GM10248 (cell line): ENCODE measurements around the gene TMC2.

Source experiments
- CTCF ChIA-PET: fragments of 300-600 bp; sonication (Branson Sonifier 250); formaldehyde crosslinking; extraction: SDS; loops from one replicate; lab custom pipeline; 2021; ENCODE audit warnings: antibody characterized with exemption; lab: Yijun Ruan, JAX
- POLR2A ChIA-PET: fragments of 350-650 bp; sonication (Branson Sonifier 250); formaldehyde crosslinking; extraction: SDS; loops from one replicate; lab custom pipeline; 2020; ENCODE audit warnings: antibody characterized with exemption; lab: Yijun Ruan, JAX
- DNase-seq: peaks from one replicate; pipeline ENCODE4 v3.0.0; 2012; ENCODE audit errors: extremely low spot score
- CTCF ChIP-seq: IDR thresholded peaks from 2 replicates; pipeline ENCODE4 v1.5.1; 2012; ENCODE audit warnings: mild to moderate bottlenecking, low read depth; ENCODE audit errors: extremely low read depth, missing control alignments, control extremely low read depth

TMC2 gene

DNA sequence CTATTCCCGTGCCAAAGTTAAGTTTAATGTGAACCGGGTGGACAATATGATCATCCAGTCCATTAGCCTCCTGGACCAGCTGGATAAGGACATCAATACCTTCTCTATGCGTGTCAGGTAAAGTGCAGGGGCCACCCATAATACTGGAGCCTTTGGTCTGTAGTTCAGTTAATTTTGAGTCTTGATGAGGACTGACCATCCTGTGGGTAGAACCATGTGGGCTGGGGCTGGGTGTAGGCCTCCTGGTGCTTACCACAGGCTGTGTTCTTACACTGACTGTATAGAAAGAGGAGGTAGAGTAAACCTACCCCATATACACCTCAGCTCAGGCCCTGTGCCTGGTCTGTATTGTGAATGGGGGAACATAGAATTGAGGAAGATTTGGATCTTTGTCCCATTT, 118.5 kb downstream of the TMC2 start:
- DNase-seq, result no peak
- ChIA-PET CTCF (interaction anchor here (1.2 to 1.4 kb wide), 3 partner anchors 9 to 133 kb away, joined by 3 to 9 read pairs (median 4); no protein-coding TSS in a partner anchor), POLR2A (interaction anchor here (0.9 to 1.4 kb wide), 2 partner anchors 9 to 11 kb away, joined by 3 to 5 read pairs; partner anchors contain the start of gene IDH3B)
- TF ChIP-seq CTCF, result no peak

- POLR2A ChIA-PET, result interaction anchor here (0.9 to 1.4 kb wide), 2 partner anchors 9 to 10 kb away, joined by 3 to 5 read pairs; partner anchors contain the start of gene IDH3B
- TF ChIP-seq CTCF, result no peak
- CTCF ChIA-PET, result interaction anchor here (1.0 to 1.4 kb wide), 4 partner anchors 9 to 134 kb away, joined by 3 to 9 read pairs (median 4); no protein-coding TSS in a partner anchor
- DNase-seq, result no peak
Observed at GRCh38 chr20:2655331-2656116, 119.2 kb downstream of the TMC2 start.

DNA sequence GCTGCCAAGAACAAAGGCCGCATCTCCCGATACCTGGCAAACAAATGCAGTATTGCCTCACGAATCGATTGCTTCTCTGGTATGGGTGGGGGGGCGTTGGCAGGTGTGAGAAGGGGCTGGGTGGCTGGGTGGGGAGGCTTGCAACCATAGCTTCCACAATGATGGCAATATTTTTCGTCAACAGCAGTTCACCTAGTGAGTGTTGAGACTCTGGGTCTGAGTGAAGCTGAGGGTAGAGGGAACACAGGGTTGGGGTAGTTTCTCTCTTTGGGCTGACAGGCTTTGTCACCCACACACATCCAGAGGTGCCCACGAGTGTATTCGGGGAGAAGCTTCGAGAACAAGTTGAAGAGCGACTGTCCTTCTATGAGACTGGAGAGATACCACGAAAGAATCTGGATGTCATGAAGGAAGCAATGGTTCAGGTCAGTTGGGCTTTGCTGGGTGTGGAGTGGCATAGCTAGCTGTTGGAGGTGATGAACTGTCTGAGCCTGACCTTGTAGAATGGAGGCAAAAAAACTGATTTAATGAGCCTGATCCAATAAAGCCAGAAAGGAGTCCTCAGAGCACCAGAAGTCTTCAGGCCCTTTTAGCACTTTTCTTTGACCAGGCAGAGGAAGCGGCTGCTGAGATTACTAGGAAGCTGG, 120.2 kb downstream of the TMC2 start:
- no peak for DNase-seq
- POLR2A ChIA-PET, result interaction anchor here (0.6 kb wide), 2 partner anchors 808 to 1997 kb away, joined by 6 to 8 read pairs; no protein-coding TSS in a partner anchor
- TF ChIP-seq CTCF, result no peak
- CTCF ChIA-PET, result interaction anchor here (1.0 kb wide), 1 partner anchor 10 kb away, joined by 3 read pairs; no protein-coding TSS in a partner anchor

- ChIA-PET CTCF (no interaction called here), POLR2A (interaction anchor here (0.6 kb wide), 1 partner anchor 807 kb away, joined by 8 read pairs; no protein-coding TSS in a partner anchor)
- DNase-seq, result no peak
- TF ChIP-seq CTCF, result no peak
Observed at GRCh38 chr20:2657241-2657640, 120.9 kb downstream of the TMC2 start.

- ChIA-PET CTCF (no interaction called here), POLR2A (no interaction called here)
- no peak for TF ChIP-seq CTCF
- DNase-seq, result no peak
Observed at GRCh38 chr20:2657674-2658073, 121.3 kb downstream of the TMC2 start.
